ENCODE data around the gene NUCKS1. TPM values are rescaled to one million over a fixed set of nuclear protein-coding genes. Genes with fewer than 3 reads are reported as not detected.

NUCKS1 gene
- total RNA-seq, 1 donor from 2014 or later: 203 TPM

DNA sequence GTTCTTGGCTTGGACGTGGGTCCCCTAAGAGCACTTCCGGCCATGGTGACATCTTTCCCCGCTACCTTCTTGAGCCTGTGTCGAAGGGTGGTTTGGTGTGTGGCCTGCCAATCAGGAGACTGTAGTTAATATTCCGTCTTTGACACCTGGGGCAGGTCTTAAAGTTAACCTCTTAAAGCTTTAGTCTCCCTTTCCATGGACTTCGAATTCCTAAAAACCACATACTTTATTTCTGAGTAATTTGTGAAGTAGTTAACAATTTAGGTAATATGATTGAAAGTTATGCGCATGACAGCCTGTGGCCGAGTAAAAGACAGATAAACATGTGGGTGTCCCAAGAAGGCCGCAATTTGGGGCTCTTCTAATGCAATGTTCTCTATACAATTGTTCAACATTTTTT, 35.5 kb upstream of the NUCKS1 start:
- DNase-seq (ENCODE audit: low spot score): no peak
- Mint-ChIP-seq H3K4me1 (ENCODE audit: low read depth) (no peaks in the 10 kb centered on the region), H3K27ac (ENCODE audit: unreplicated experiment) (no peak overlapping the region), H3K9me3 (ENCODE audit: low read depth) (no peaks in the 10 kb centered on the region), H3K36me3 (ENCODE audit: low read depth) (peaks cover 9% of the 10 kb centered on the region), H3K27me3 (ENCODE audit: low read depth) (no peaks in the 10 kb centered on the region), H3K4me3 (ENCODE audit: unreplicated experiment) (no peak overlapping the region)
- TF ChIP-seq, protein P1, sequence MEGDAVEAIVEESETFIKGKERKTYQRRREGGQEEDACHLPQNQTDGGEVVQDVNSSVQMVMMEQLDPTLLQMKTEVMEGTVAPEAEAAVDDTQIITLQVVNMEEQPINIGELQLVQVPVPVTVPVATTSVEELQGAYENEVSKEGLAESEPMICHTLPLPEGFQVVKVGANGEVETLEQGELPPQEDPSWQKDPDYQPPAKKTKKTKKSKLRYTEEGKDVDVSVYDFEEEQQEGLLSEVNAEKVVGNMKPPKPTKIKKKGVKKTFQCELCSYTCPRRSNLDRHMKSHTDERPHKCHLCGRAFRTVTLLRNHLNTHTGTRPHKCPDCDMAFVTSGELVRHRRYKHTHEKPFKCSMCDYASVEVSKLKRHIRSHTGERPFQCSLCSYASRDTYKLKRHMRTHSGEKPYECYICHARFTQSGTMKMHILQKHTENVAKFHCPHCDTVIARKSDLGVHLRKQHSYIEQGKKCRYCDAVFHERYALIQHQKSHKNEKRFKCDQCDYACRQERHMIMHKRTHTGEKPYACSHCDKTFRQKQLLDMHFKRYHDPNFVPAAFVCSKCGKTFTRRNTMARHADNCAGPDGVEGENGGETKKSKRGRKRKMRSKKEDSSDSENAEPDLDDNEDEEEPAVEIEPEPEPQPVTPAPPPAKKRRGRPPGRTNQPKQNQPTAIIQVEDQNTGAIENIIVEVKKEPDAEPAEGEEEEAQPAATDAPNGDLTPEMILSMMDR (IDR thresholded peaks at IDR 0.05): no peak

DNA sequence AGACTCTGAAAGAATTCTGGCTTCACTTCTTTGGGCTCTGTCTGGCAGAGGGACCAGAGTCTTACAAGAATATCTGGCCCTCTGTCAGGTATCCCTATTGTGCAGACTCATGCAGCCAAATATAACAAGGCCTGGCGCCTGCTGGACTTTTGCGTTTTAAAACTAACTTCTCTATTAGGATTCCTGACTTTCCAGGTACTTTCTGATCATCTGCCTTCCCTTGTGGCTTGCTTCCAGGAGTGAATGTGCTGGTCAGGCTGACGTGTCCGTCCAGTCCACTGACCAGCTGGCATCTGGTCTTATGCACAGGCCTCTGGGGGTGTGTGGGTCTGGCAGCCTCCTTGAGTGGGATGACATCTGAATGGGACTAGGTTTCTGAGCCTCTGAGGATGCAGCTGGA, 33.9 kb upstream of the NUCKS1 start:
- H3K4me1 Mint-ChIP-seq (ENCODE audit: low read depth): no peaks in the 10 kb centered on the region
- no peaks in the 10 kb centered on the region for H3K9me3 Mint-ChIP-seq (ENCODE audit: low read depth)
- no peaks in the 10 kb centered on the region for H3K36me3 Mint-ChIP-seq (ENCODE audit: low read depth)
- DNase-seq (ENCODE audit: low spot score): no peak
- no peak overlapping the region for H3K27ac Mint-ChIP-seq (ENCODE audit: unreplicated experiment)
- TF ChIP-seq, protein P1 (IDR thresholded peaks at IDR 0.05): no peak
- H3K4me3 Mint-ChIP-seq (ENCODE audit: unreplicated experiment): no peak overlapping the region
- H3K27me3 Mint-ChIP-seq (ENCODE audit: low read depth): no peaks in the 10 kb centered on the region

DNA sequence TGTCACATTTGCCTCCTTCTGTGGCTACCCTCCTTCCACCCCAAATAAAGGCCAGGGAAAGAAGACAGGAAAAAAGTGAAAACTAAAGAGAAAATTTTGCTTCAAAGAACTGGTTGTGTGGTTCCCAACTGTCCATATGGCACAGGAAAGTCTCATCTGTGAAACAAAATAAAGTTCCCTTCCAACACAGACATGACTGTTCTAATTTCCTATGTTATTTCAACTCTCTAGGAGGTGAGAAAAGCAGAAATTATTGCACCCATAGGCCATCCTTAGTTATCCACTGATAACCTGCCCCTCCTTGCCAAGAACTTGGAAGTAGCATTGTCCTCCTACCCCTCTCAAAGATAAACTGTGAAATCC, 33.4 kb upstream of the NUCKS1 start:
- H3K36me3 Mint-ChIP-seq (ENCODE audit: low read depth): no peaks in the 10 kb centered on the region
- no peaks in the 10 kb centered on the region for H3K27me3 Mint-ChIP-seq (ENCODE audit: low read depth)
- H3K4me1 Mint-ChIP-seq (ENCODE audit: low read depth): no peaks in the 10 kb centered on the region
- no peak overlapping the region for H3K27ac Mint-ChIP-seq (ENCODE audit: unreplicated experiment)
- H3K4me3 Mint-ChIP-seq (ENCODE audit: unreplicated experiment): no peak overlapping the region
- no peaks in the 10 kb centered on the region for H3K9me3 Mint-ChIP-seq (ENCODE audit: low read depth)
- DNase-seq (ENCODE audit: low spot score): no peak
- TF ChIP-seq, protein P1 (IDR thresholded peaks at IDR 0.05): no peak

DNA sequence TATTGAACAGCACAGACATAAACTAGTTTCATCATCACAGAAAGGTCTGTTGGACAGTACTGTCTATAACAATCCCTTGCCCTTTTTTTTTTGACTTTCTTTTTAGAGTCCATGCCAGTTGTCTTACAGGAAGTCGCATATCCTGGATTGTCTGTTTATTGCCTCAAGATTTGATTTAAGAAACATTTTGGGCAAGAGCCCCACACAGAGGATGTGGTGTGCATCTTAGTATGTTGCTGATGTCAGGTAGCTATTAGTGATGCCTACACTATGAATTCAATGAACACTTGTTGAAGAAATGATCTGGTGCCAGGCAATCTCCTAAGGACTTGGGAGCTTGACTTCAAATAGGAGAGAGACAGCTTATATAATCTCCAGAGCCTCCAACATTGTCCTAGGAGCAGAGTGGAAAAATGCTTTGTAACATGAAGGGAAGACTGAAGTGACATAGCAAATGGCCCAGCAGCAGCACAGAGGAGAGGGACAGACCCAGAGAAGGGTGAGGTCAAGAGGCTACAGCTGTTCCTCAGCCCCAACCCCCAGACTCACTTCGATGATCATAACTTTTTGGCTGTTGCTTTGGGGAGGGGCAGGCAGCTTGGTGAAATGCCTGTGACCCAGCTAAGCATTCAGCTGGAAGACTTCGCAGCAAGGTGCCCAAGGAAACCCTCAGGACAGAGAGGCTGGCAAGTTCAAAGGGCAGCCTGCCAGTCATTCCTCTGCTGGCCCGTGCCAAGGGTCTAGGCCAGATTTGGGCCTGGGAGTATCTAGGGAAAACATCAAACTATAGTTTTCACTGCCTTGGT, 32.8 kb upstream of the NUCKS1 start:
- Mint-ChIP-seq H3K4me1 (ENCODE audit: low read depth) (no peaks in the 10 kb centered on the region), H3K36me3 (ENCODE audit: low read depth) (no peaks in the 10 kb centered on the region), H3K27me3 (ENCODE audit: low read depth) (no peaks in the 10 kb centered on the region), H3K27ac (ENCODE audit: unreplicated experiment) (no peak overlapping the region), H3K9me3 (ENCODE audit: low read depth) (no peaks in the 10 kb centered on the region), H3K4me3 (ENCODE audit: unreplicated experiment) (no peak overlapping the region)
- TF ChIP-seq, protein P1 (IDR thresholded peaks at IDR 0.05): no peak
- no peak for DNase-seq (ENCODE audit: low spot score)

DNA sequence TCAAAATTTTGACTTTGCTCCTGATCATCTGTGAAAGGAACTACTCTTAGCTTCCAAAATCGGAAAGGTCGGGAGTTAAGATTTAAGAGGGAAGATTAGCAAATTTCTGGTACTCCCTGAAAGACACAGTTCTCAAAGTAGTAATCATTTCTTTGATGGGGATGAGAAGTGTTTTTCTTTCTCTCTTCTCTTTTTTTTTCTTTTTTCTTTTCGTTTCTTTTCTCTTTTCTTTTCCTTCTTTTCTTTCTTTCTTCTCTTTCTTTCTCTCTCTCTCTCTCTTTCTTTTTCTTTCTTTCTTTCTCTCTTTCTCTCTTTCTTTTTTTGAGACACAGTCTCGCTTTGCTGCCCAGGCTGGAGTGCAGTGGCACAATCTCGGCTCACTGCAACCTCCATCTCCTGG, 30.4 kb upstream of the NUCKS1 start:
- no peak overlapping the region for H3K4me3 Mint-ChIP-seq (ENCODE audit: unreplicated experiment)
- no peaks in the 10 kb centered on the region for H3K36me3 Mint-ChIP-seq (ENCODE audit: low read depth)
- TF ChIP-seq, protein P1 (IDR thresholded peaks at IDR 0.05): no peak

More for the DNA sequence above, 30.4 kb upstream of the NUCKS1 start:
- no peak for DNase-seq (ENCODE audit: low spot score)
- Mint-ChIP-seq H3K4me1 (ENCODE audit: low read depth) (peaks cover 8% of the 10 kb centered on the region), H3K27me3 (ENCODE audit: low read depth) (no peaks in the 10 kb centered on the region), H3K9me3 (ENCODE audit: low read depth) (no peaks in the 10 kb centered on the region), H3K27ac (ENCODE audit: unreplicated experiment) (peak overlapping the region; percentile 34)

Measured in chondrocyte (in vitro differentiated cells).